K562 (cell line): ENCODE data around the gene RTBDN. TPM values are rescaled to one million over a fixed set of nuclear protein-coding genes. Genes with fewer than 3 reads are reported as not detected.

ENCODE experiments used
- BDP1 ChIP-seq: IDR thresholded peaks from 3 replicates; pipeline ENCODE4 v1.6.1; 2011; ENCODE audit not compliant: insufficient read length, insufficient read depth
- COPS2 ChIP-seq: fragments of 450-650 bp; conservative IDR thresholded peaks from 2 replicates; pipeline ENCODE4 v1.6.1; 2016; ENCODE audit warnings: mild to moderate bottlenecking, moderate library complexity
- CSDE1 ChIP-seq, 2 experiments: fragments of 450-650 bp; IDR thresholded peaks; 2 replicates each; pipeline ENCODE4 v1.6.1; 2016; ENCODE audit warnings: mild to moderate bottlenecking in 1 of 2
- FOXP4 ChIP-seq: sonication (generic); formaldehyde crosslinking; IDR thresholded peaks from 2 replicates; pipeline ENCODE4 v1.8.0; 2022; ENCODE audit warnings: mild to moderate bottlenecking, missing genetic modification reagents, borderline replicate concordance
- GATA2 ChIP-seq: sonication (generic); formaldehyde crosslinking; IDR thresholded peaks from 2 replicates; pipeline ENCODE4 v1.4.0; 2020; ENCODE audit warnings: mild to moderate bottlenecking, missing genetic modification reagents
- JUN ChIP-seq, 2 experiments: sonication (generic) in 1 of 2; formaldehyde crosslinking in 1 of 2; IDR thresholded peaks; 2 replicates each; pipeline versions ENCODE4 v1.6.1 to v1.8.0; 2012 to 2022; ENCODE audit warnings: borderline replicate concordance in 2 of 2, mild to moderate bottlenecking in 2 of 2, improper control_type of control experiment in 1 of 2, low read depth in 1 of 2, low read length in 1 of 2, missing genetic modification reagents in 1 of 2
- KAT7 ChIP-seq: sonication (generic); formaldehyde crosslinking; IDR thresholded peaks from 2 replicates; pipeline ENCODE4 v1.8.0; 2022; ENCODE audit warnings: missing genetic modification reagents, mild to moderate bottlenecking, borderline replicate concordance
- MXI1 ChIP-seq: IDR thresholded peaks from 2 replicates; pipeline ENCODE4 v1.6.1; 2011; ENCODE audit warnings: low read depth, mild to moderate bottlenecking, improper control_type of control experiment, low read length
- NUFIP1 ChIP-seq: fragments of 450-650 bp; IDR thresholded peaks from 2 replicates; pipeline ENCODE4 v1.6.1; 2018; ENCODE audit not compliant: partially characterized antibody
- PHB ChIP-seq: fragments of 250-450 bp; sonication (Bioruptor Pico); IDR thresholded peaks from 2 replicates; pipeline ENCODE4 v1.5.0; 2021
- PML ChIP-seq: IDR thresholded peaks from 2 replicates; pipeline ENCODE4 v1.6.1; 2012; ENCODE audit warnings: low read length, inconsistent platforms
- PPARD ChIP-seq: fragments of 250-450 bp; sonication (Bioruptor Pico); IDR thresholded peaks from 2 replicates; pipeline ENCODE4 v1.8.0; 2022; ENCODE audit warnings: inconsistent platforms, mild to moderate bottlenecking, moderate library complexity
- RHOXF2B ChIP-seq: fragments of 250-450 bp; sonication (Bioruptor Pico); conservative IDR thresholded peaks from 2 replicates; pipeline ENCODE4 v1.5.1; 2021
- TFE3 ChIP-seq: fragments of 450-650 bp; formaldehyde crosslinking; IDR thresholded peaks from 2 replicates; pipeline ENCODE4 v1.4.0; 2020; ENCODE audit warnings: mild to moderate bottlenecking, mixed read lengths
- ZKSCAN8 ChIP-seq: fragments of 200-800 bp; sonication (Bioruptor generic); IDR thresholded peaks from 2 replicates; pipeline ENCODE4 v1.6.1; 2016; ENCODE audit warnings: missing genetic modification characterization, missing compliant biosample characterization
- ZNF212 ChIP-seq: fragments of 450-650 bp; formaldehyde crosslinking; IDR thresholded peaks from 2 replicates; pipeline ENCODE4 v1.4.0; 2020; ENCODE audit warnings: mild to moderate bottlenecking
- ZNF253 ChIP-seq: fragments of 250-450 bp; sonication (Bioruptor Pico); conservative IDR thresholded peaks from 2 replicates; pipeline ENCODE4 v1.6.1; 2021; ENCODE audit warnings: mild to moderate bottlenecking
- ZNF274 ChIP-seq: IDR thresholded peaks from 2 replicates; pipeline ENCODE4 v1.6.1; 2011; ENCODE audit warnings: low read depth, mild to moderate bottlenecking, low read length, moderate library complexity, borderline replicate concordance
- ZNF830 ChIP-seq: fragments of 250-450 bp; sonication (Bioruptor Pico); IDR thresholded peaks from 2 replicates; pipeline ENCODE4 v1.5.0; 2021; ENCODE audit warnings: mild to moderate bottlenecking
- polyA plus RNA-seq, 8 experiments: library from polyadenylated mRNA; depleted of rRNA in 4 of 8; stranded (reverse) in 5 of 8; unstranded in 3 of 8; fragments of >200 nt; fragmentation: Nextera tagmentation in 2 of 8; fragmentation: Illumina TruSeq in 1 of 8; extraction: Ambion mirVana in 2 of 8; extraction: Trizol in 1 of 8; gene quantifications; 2 replicates each; pipeline versions ENCODE4 v1.2.1 to v1.2.3, GENCODE V29; 2011 to 2014; ENCODE audit warnings: inconsistent platforms in 1 of 8, missing spikeins in 1 of 8
- total RNA-seq, 7 experiments: library from RNA; depleted of rRNA in 6 of 7; stranded (reverse); fragments of >200 nt in 6 of 7; fragmentation: Illumina TruSeq in 2 of 7; extraction: Trizol in 2 of 7; gene quantifications; 2 replicates each; pipeline versions ENCODE4 v1.2.1 to v1.2.3, GENCODE V29; 2011 to 2021; ENCODE audit warnings: low replicate concordance in 1 of 7
- TF ChIP-seq, protein P1 (sequence below): fragments of 450-650 bp; IDR thresholded peaks from 2 replicates; pipeline ENCODE4 v1.6.1; 2016; ENCODE audit warnings: antibody characterized with exemption
- TF ChIP-seq, protein P2 (sequence below): IDR thresholded peaks from 3 replicates; pipeline ENCODE4 v1.6.1; 2011; ENCODE audit warnings: borderline replicate concordance, mild to moderate bottlenecking; ENCODE audit not compliant: insufficient read length, insufficient read depth
- TF ChIP-seq, protein P3 (sequence below): IDR thresholded peaks from 2 replicates; pipeline ENCODE4 v1.6.1; 2016; ENCODE audit warnings: missing genetic modification characterization, missing compliant biosample characterization

RTBDN gene
- total and polyA plus RNA-seq, 9 of the 15 experiments (the other 6 are each of a cell fraction or from before 2014, with no cell fraction given): 0.20 to 2.3 (median 0.72) TPM; not detected in 1

DNA sequence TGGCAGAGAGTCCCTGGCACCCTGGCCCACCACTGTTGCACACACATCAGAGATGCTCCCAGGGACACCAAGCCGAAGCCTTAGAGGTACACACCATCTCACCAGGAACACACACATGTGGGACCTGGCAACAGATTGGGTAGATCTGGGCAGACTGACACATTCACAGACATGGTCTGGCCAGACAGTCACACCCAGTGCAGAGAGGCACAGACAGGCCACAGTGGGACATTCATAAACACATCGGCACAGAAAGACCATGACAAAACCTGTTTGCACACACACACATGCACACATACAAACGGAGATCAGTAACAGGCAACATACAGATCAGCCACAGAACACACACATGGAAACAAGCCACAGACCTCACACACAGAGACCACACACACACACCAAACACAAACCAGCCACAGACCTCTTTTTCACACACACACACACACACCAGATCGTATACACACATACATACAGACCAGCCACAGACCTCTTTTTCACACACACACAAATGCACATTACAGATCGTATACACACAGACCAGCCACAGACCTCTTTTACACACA lies 49.4 kb downstream of the RTBDN start (continued):
- TF ChIP-seq, protein P1, sequence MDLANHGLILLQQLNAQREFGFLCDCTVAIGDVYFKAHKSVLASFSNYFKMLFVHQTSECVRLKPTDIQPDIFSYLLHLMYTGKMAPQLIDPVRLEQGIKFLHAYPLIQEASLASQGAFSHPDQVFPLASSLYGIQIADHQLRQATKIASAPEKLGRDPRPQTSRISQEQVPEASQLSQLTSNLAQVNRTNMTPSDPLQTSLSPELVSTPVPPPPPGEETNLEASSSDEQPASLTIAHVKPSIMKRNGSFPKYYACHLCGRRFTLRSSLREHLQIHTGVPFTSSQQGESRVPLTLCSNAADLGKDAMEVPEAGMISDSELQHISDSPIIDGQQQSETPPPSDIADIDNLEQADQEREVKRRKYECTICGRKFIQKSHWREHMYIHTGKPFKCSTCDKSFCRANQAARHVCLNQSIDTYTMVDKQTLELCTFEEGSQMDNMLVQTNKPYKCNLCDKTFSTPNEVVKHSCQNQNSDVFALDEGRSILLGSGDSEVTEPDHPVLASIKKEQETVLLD: 0 out of 2 replicates have a peak, but pooled peaks have one; percentile 7
- TF ChIP-seq BDP1 (no peak), CSDE1 (IDR thresholded peaks at IDR 0.05) (no peak), PPARD (no peak), KAT7 (CRISPR knock-in tag) (no peak), ZNF830 (CRISPR knock-in tag) (no peak), FOXP4 (CRISPR knock-in tag) (no peak), JUN (IDR thresholded peaks at IDR 0.05; ENCODE audit: borderline replicate concordance, low read depth, low read length) (no peak; the same call in 1 of the 2 replicates), JUN (CRISPR knock-in tag; IDR thresholded peaks at IDR 0.05; ENCODE audit: borderline replicate concordance) (no peak), ZKSCAN8 (CRISPR knock-in tag) (0 out of 2 replicates have a peak, but pooled peaks have one; percentile 6), TFE3 (CRISPR knock-in tag) (no peak), PML (no peak), RHOXF2B (no peak), PHB (CRISPR knock-in tag) (no peak), ZNF253 (CRISPR knock-in tag) (no peak), ZNF274 (no peak), COPS2 (no peak), MXI1 (0 out of 2 replicates have a peak, but pooled peaks have one; percentile 17), GATA2 (CRISPR knock-in tag) (no peak; the same call in 1 of the 2 replicates), ZNF212 (CRISPR knock-in tag) (no peak), NUFIP1 (no peak)
- TF ChIP-seq, protein P2, sequence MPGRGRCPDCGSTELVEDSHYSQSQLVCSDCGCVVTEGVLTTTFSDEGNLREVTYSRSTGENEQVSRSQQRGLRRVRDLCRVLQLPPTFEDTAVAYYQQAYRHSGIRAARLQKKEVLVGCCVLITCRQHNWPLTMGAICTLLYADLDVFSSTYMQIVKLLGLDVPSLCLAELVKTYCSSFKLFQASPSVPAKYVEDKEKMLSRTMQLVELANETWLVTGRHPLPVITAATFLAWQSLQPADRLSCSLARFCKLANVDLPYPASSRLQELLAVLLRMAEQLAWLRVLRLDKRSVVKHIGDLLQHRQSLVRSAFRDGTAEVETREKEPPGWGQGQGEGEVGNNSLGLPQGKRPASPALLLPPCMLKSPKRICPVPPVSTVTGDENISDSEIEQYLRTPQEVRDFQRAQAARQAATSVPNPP: no peak
- TF ChIP-seq, protein P3, sequence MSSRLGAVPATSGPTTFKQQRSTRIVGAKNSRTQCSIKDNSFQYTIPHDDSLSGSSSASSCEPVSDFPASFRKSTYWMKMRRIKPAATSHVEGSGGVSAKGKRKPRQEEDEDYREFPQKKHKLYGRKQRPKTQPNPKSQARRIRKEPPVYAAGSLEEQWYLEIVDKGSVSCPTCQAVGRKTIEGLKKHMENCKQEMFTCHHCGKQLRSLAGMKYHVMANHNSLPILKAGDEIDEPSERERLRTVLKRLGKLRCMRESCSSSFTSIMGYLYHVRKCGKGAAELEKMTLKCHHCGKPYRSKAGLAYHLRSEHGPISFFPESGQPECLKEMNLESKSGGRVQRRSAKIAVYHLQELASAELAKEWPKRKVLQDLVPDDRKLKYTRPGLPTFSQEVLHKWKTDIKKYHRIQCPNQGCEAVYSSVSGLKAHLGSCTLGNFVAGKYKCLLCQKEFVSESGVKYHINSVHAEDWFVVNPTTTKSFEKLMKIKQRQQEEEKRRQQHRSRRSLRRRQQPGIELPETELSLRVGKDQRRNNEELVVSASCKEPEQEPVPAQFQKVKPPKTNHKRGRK (tag): no peak
